Upper lobe of left lung (tissue), 4 donors: ENCODE results near the gene LSR.

Source experiments
- CTCF ChIP-seq, 6 experiments: fragments of 450-650 bp in 4 of 6; fragments of 200-600 bp in 2 of 6; sonication (generic) in 2 of 6; IDR thresholded peaks; one replicate each; pipeline ENCODE4 v1.5.1; 2016 to 2019; ENCODE audit warnings: antibody characterized with exemption in 6 of 6
- EP300 ChIP-seq, 4 donors: sonication (generic); formaldehyde crosslinking; IDR thresholded peaks; one replicate each; pipeline ENCODE4 v1.5.1; 2017; ENCODE audit warnings: antibody characterized with exemption in 4 of 4, control low read depth in 2 of 4
- POLR2A ChIP-seq, 4 donors: fragments of 450-650 bp; IDR thresholded peaks; one replicate each; pipeline ENCODE4 v1.5.1; 2016 to 2017; ENCODE audit warnings: antibody characterized with exemption in 4 of 4, mild to moderate bottlenecking in 2 of 4
- POLR2AphosphoS5 ChIP-seq, 2 donors: sonication (generic); formaldehyde crosslinking; IDR thresholded peaks; one replicate each; pipeline ENCODE4 v1.5.1; 2017; ENCODE audit warnings: antibody characterized with exemption in 2 of 2

- TF ChIP-seq CTCF (IDR thresholded peaks at IDR 0.05) (no peak), POLR2AphosphoS5 (IDR thresholded peaks at IDR 0.05) (no peak), EP300 (IDR thresholded peaks at IDR 0.05) (no peak), POLR2A (IDR thresholded peaks at IDR 0.05) (peak in 1 of 4 donors; percentile 31)
Measured at GRCh38 chr19:35224681-35225571, 23.9 kb upstream of the LSR start.
